Measurements from ENCODE around the gene PDK2.

Gene PDK2

GRCh38 chr17:50079334-50080095 lies 15.6 kb upstream of the PDK2 start:
- DNase-seq (ENCODE audit: low spot score): peak; percentile 78

- DNase-seq (ENCODE audit: low spot score): no peak
Measured at GRCh38 chr17:50080096-50080480, 15.1 kb upstream of the PDK2 start.

- no peak for DNase-seq (ENCODE audit: low spot score)
Measured at GRCh38 chr17:50080827-50081226, 14.3 kb upstream of the PDK2 start.

GRCh38 chr17:50081757-50082156 lies 13.4 kb upstream of the PDK2 start:
- DNase-seq (ENCODE audit: low spot score): no peak

GRCh38 chr17:50087246-50087911 lies 7.8 kb upstream of the PDK2 start:
- peak; percentile 83 for DNase-seq (ENCODE audit: low spot score)

GRCh38 chr17:50087912-50088405 lies 7.2 kb upstream of the PDK2 start:
- DNase-seq (ENCODE audit: low spot score): no peak

GRCh38 chr17:50088952-50089825 lies 6.0 kb upstream of the PDK2 start:
- DNase-seq (ENCODE audit: low spot score): no peak

- no peak for DNase-seq (ENCODE audit: low spot score)
Measured at GRCh38 chr17:50090071-50090470, 5.1 kb upstream of the PDK2 start.

- no peak for DNase-seq (ENCODE audit: low spot score)
Measured at GRCh38 chr17:50090971-50091917, 3.9 kb upstream of the PDK2 start.

- DNase-seq (ENCODE audit: low spot score): no peak
Measured at GRCh38 chr17:50091918-50092285, 3.2 kb upstream of the PDK2 start.

- no peak for DNase-seq (ENCODE audit: low spot score)
Measured at GRCh38 chr17:50093246-50093645, 1.9 kb upstream of the PDK2 start.

- DNase-seq (ENCODE audit: low spot score): no peak
Measured at GRCh38 chr17:50093807-50094206, 1.3 kb upstream of the PDK2 start.

GRCh38 chr17:50094243-50094752 lies 853 bp upstream of the PDK2 start:
- peak; percentile 83 for DNase-seq (ENCODE audit: low spot score)

- peak; percentile 21 for DNase-seq (ENCODE audit: low spot score)
Measured at GRCh38 chr17:50095626-50096037, 481 bp downstream of the PDK2 start.

GRCh38 chr17:50096092-50096491 lies 941 bp downstream of the PDK2 start:
- DNase-seq (ENCODE audit: low spot score): no peak

GRCh38 chr17:50096758-50097157 lies 1.6 kb downstream of the PDK2 start:
- DNase-seq (ENCODE audit: low spot score): no peak

- no peak for DNase-seq (ENCODE audit: low spot score)
Measured at GRCh38 chr17:50097455-50097854, 2.3 kb downstream of the PDK2 start.

- no peak for DNase-seq (ENCODE audit: low spot score)
Measured at GRCh38 chr17:50097926-50098325, 2.8 kb downstream of the PDK2 start.

GRCh38 chr17:50098583-50098982 lies 3.4 kb downstream of the PDK2 start:
- DNase-seq (ENCODE audit: low spot score): no peak

GRCh38 chr17:50099003-50099402 lies 3.9 kb downstream of the PDK2 start:
- no peak for DNase-seq (ENCODE audit: low spot score)

- no peak for DNase-seq (ENCODE audit: low spot score)
Measured at GRCh38 chr17:50100480-50100883, 5.3 kb downstream of the PDK2 start.

Measured in germinal center (tissue), 1 donor.